Vagina (tissue), 2 donors: Measurements from ENCODE around the gene DNAJC22.
"Not testable (repeated sequence)": the region's sequence is repeated elsewhere in the genome, so short reads cannot be mapped to it uniquely, and the experiment has no call there.

ENCODE experiments used
- CTCF ChIP-seq, 3 experiments: fragments of 450-650 bp in 2 of 3; fragments of 200-600 bp in 1 of 3; sonication (generic) in 1 of 3; IDR thresholded peaks; one replicate each; pipeline ENCODE4 v1.5.1; 2017 to 2019; ENCODE audit warnings: antibody characterized with exemption in 3 of 3, mild to moderate bottlenecking in 2 of 3, moderate library complexity in 2 of 3
- POLR2A ChIP-seq, 2 donors: fragments of 450-650 bp; IDR thresholded peaks; one replicate each; pipeline ENCODE4 v1.6.1; 2017; ENCODE audit warnings: antibody characterized with exemption in 2 of 2, mild to moderate bottlenecking in 2 of 2, moderate library complexity in 2 of 2
- POLR2AphosphoS5 ChIP-seq, 2 donors: sonication (generic); formaldehyde crosslinking; IDR thresholded peaks; one replicate each; pipeline ENCODE4 v1.9.0; 2017; ENCODE audit warnings: antibody characterized with exemption in 2 of 2, mild to moderate bottlenecking in 2 of 2, low read depth in 1 of 2; ENCODE audit not compliant: insufficient read depth in 1 of 2

- not testable (repeated sequence) for TF ChIP-seq CTCF (IDR thresholded peaks at IDR 0.05); POLR2AphosphoS5 (IDR thresholded peaks at IDR 0.05; ENCODE audit: insufficient read depth in 1 of 2, low read depth in 1 of 2); POLR2A (IDR thresholded peaks at IDR 0.05)
These were observed 26.1 kb upstream of the DNAJC22 start for GRCh38 chr12:49320411-49321103.
